GM12878 (cell line): ENCODE data around the gene AGRP. TPM values are rescaled to one million over a fixed set of nuclear protein-coding genes. Genes with fewer than 3 reads are reported as not detected.

Experiments
- BACH1 ChIP-seq: fragments of 450-650 bp; IDR thresholded peaks from 2 replicates; pipeline ENCODE4 v1.6.1; 2017; ENCODE audit warnings: mild to moderate bottlenecking, borderline replicate concordance
- CREB1 ChIP-seq: IDR thresholded peaks from 2 replicates; pipeline ENCODE4 v1.6.1; 2012; ENCODE audit warnings: low read depth, mild to moderate bottlenecking, inconsistent platforms
- CREM ChIP-seq: IDR thresholded peaks from 2 replicates; pipeline ENCODE4 v1.6.1; 2014; ENCODE audit warnings: antibody characterized with exemption, low read depth
- DPF2 ChIP-seq: fragments of 450-650 bp; IDR thresholded peaks from 2 replicates; pipeline ENCODE4 v1.6.1; 2017; ENCODE audit warnings: mild to moderate bottlenecking
- JUNB ChIP-seq: IDR thresholded peaks from 2 replicates; pipeline ENCODE4 v1.6.1; 2016; ENCODE audit warnings: antibody characterized with exemption, mild to moderate bottlenecking
- MXI1 ChIP-seq: fragments of 150-350 bp; IDR thresholded peaks from 2 replicates; pipeline ENCODE4 v1.6.1; 2011; ENCODE audit warnings: low read depth, mild to moderate bottlenecking, inconsistent platforms, low read length, improper control_type of control experiment
- POLR2A ChIP-seq: IDR thresholded peaks from 2 replicates; pipeline ENCODE4 v1.6.1; 2011; ENCODE audit warnings: low read depth, mild to moderate bottlenecking, low read length
- RUNX3 ChIP-seq: IDR thresholded peaks from 2 replicates; pipeline ENCODE4 v1.6.1; 2012; ENCODE audit warnings: low read length, inconsistent platforms
- ZNF217 ChIP-seq: fragments of 450-650 bp; IDR thresholded peaks from 2 replicates; pipeline ENCODE4 v1.6.1; 2017; ENCODE audit warnings: antibody characterized with exemption, mild to moderate bottlenecking
- ZSCAN29 ChIP-seq: fragments of 450-650 bp; IDR thresholded peaks from 2 replicates; pipeline ENCODE4 v1.6.1; 2017; ENCODE audit warnings: mild to moderate bottlenecking, moderate library complexity
- polyA plus RNA-seq, 11 experiments: library from polyadenylated mRNA; depleted of rRNA in 4 of 11; unstranded in 6 of 11; stranded (reverse) in 5 of 11; fragments of >200 nt; fragmentation: Nextera tagmentation in 4 of 11; fragmentation: Illumina TruSeq in 1 of 11; extraction: Ambion mirVana in 4 of 11; extraction: Trizol in 1 of 11; gene quantifications; 1 replicate in 1 of 11; 2 replicates in 10 of 11; pipeline versions ENCODE4 v1.2.1 to v1.2.3, GENCODE V29; 2011 to 2016; ENCODE audit warnings: inconsistent platforms in 2 of 11, missing spikeins in 2 of 11, low read depth in 1 of 11
- total RNA-seq, 4 experiments: library from RNA; depleted of rRNA in 3 of 4; stranded (reverse); fragments of >200 nt in 3 of 4; fragmentation: Illumina TruSeq in 1 of 4; extraction: Trizol in 1 of 4; gene quantifications; 2 replicates each; pipeline versions ENCODE4 v1.2.1 to v1.2.3, GENCODE V29; 2013 to 2021
- TF ChIP-seq, protein P1 (sequence below): IDR thresholded peaks from 2 replicates; pipeline ENCODE4 v1.6.1; 2012; ENCODE audit warnings: improper control_type of control experiment, low read depth, low read length; ENCODE audit not compliant: insufficient replicate concordance
- TF ChIP-seq, protein P2 (sequence below): fragments of 450-650 bp; IDR thresholded peaks from 2 replicates; pipeline ENCODE4 v1.6.1; 2016; ENCODE audit warnings: mild to moderate bottlenecking
- TF ChIP-seq, protein P3 (sequence below): fragments of 450-650 bp; conservative IDR thresholded peaks from 2 replicates; pipeline ENCODE4 v1.6.1; 2017; ENCODE audit warnings: mild to moderate bottlenecking, moderate library complexity
- TF ChIP-seq, protein P4 (sequence below), 3 experiments: IDR thresholded peaks in 2 of 3; conservative IDR thresholded peaks in 1 of 3; 2 replicates each; pipeline ENCODE4 v1.5.1; 2011; ENCODE audit warnings: low read depth in 3 of 3, low read length in 3 of 3, mild to moderate bottlenecking in 3 of 3, control low read depth in 2 of 3, moderate library complexity in 2 of 3, inconsistent platforms in 1 of 3, mixed read lengths in 1 of 3; ENCODE audit not compliant: control insufficient read depth in 2 of 3, insufficient read depth in 1 of 3; ENCODE audit errors: extremely low read depth in 1 of 3
- TF ChIP-seq, protein P5 (sequence below): fragments of 450-650 bp; IDR thresholded peaks from 2 replicates; pipeline ENCODE4 v1.6.1; 2017; ENCODE audit warnings: mild to moderate bottlenecking, low read depth, inconsistent platforms; ENCODE audit not compliant: poor library complexity, severe bottlenecking

Gene AGRP
- total and polyA plus RNA-seq, 10 of the 15 experiments (the other 5 are each of a cell fraction or from before 2014, with no cell fraction given), result 0.16 to 0.75 (median 0.53) TPM; not detected in 6

DNA sequence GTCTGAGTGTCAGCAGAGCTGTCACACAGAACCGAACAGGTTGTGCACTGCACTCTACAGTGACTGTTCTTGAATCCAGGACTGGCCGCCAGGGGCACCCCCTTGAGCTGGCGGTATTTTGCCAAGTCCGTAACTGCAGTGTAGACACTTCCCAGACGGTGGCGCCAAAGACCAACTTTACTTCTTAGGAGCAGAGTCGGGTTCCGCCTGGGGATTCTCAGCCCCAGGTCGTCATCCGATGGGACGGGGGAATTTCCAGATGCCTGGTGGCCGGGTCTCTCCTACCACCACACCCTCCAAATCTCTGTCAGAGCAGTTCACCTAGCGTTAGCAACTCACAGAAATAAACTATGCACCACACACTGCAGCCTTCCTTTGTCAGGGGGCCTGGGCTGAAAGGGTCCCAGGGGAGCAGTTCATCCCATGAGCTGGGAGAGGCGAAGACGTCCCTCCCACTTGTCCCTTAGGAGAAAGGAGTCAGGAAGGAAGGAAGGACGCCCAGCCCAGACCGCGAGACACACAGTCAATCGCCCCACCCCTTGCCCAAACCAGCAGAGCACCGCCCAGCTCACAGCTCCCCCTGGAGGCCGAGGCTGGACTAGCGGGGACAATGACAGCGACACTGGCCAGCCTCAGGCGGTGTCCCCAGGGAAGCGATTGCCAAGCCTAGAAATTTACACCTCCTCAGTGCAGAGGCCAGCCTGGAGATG, 37.9 kb upstream of the AGRP start (continued):
- TF ChIP-seq, protein P1, sequence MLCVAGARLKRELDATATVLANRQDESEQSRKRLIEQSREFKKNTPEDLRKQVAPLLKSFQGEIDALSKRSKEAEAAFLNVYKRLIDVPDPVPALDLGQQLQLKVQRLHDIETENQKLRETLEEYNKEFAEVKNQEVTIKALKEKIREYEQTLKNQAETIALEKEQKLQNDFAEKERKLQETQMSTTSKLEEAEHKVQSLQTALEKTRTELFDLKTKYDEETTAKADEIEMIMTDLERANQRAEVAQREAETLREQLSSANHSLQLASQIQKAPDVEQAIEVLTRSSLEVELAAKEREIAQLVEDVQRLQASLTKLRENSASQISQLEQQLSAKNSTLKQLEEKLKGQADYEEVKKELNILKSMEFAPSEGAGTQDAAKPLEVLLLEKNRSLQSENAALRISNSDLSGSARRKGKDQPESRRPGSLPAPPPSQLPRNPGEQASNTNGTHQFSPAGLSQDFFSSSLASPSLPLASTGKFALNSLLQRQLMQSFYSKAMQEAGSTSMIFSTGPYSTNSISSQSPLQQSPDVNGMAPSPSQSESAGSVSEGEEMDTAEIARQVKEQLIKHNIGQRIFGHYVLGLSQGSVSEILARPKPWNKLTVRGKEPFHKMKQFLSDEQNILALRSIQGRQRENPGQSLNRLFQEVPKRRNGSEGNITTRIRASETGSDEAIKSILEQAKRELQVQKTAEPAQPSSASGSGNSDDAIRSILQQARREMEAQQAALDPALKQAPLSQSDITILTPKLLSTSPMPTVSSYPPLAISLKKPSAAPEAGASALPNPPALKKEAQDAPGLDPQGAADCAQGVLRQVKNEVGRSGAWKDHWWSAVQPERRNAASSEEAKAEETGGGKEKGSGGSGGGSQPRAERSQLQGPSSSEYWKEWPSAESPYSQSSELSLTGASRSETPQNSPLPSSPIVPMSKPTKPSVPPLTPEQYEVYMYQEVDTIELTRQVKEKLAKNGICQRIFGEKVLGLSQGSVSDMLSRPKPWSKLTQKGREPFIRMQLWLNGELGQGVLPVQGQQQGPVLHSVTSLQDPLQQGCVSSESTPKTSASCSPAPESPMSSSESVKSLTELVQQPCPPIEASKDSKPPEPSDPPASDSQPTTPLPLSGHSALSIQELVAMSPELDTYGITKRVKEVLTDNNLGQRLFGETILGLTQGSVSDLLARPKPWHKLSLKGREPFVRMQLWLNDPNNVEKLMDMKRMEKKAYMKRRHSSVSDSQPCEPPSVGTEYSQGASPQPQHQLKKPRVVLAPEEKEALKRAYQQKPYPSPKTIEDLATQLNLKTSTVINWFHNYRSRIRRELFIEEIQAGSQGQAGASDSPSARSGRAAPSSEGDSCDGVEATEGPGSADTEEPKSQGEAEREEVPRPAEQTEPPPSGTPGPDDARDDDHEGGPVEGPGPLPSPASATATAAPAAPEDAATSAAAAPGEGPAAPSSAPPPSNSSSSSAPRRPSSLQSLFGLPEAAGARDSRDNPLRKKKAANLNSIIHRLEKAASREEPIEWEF, result peak; percentile 37
- TF ChIP-seq CREM (peak; percentile 59; the same call in 1 of the 2 replicates), ZNF217 (0 out of 2 replicates have a peak, but pooled peaks have one; percentile 36), BACH1 (0 out of 2 replicates have a peak, but pooled peaks have one; percentile 31), MXI1 (peak; percentile 43; the same call in 1 of the 2 replicates), JUNB (no peak), RUNX3 (peak; percentile 47; the same call in 1 of the 2 replicates), CREB1 (no peak), ZSCAN29 (no peak), DPF2 (peak; percentile 90), POLR2A (peak; percentile 56)
- TF ChIP-seq, protein P2, sequence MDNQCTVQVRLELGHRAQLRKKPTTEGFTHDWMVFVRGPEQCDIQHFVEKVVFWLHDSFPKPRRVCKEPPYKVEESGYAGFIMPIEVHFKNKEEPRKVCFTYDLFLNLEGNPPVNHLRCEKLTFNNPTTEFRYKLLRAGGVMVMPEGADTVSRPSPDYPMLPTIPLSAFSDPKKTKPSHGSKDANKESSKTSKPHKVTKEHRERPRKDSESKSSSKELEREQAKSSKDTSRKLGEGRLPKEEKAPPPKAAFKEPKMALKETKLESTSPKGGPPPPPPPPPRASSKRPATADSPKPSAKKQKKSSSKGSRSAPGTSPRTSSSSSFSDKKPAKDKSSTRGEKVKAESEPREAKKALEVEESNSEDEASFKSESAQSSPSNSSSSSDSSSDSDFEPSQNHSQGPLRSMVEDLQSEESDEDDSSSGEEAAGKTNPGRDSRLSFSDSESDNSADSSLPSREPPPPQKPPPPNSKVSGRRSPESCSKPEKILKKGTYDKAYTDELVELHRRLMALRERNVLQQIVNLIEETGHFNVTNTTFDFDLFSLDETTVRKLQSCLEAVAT, result peak; percentile 68
- TF ChIP-seq, protein P3, sequence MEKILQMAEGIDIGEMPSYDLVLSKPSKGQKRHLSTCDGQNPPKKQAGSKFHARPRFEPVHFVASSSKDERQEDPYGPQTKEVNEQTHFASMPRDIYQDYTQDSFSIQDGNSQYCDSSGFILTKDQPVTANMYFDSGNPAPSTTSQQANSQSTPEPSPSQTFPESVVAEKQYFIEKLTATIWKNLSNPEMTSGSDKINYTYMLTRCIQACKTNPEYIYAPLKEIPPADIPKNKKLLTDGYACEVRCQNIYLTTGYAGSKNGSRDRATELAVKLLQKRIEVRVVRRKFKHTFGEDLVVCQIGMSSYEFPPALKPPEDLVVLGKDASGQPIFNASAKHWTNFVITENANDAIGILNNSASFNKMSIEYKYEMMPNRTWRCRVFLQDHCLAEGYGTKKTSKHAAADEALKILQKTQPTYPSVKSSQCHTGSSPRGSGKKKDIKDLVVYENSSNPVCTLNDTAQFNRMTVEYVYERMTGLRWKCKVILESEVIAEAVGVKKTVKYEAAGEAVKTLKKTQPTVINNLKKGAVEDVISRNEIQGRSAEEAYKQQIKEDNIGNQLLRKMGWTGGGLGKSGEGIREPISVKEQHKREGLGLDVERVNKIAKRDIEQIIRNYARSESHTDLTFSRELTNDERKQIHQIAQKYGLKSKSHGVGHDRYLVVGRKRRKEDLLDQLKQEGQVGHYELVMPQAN, result peak; percentile 74; the same call in 1 of the 2 replicates
- TF ChIP-seq, protein P4, sequence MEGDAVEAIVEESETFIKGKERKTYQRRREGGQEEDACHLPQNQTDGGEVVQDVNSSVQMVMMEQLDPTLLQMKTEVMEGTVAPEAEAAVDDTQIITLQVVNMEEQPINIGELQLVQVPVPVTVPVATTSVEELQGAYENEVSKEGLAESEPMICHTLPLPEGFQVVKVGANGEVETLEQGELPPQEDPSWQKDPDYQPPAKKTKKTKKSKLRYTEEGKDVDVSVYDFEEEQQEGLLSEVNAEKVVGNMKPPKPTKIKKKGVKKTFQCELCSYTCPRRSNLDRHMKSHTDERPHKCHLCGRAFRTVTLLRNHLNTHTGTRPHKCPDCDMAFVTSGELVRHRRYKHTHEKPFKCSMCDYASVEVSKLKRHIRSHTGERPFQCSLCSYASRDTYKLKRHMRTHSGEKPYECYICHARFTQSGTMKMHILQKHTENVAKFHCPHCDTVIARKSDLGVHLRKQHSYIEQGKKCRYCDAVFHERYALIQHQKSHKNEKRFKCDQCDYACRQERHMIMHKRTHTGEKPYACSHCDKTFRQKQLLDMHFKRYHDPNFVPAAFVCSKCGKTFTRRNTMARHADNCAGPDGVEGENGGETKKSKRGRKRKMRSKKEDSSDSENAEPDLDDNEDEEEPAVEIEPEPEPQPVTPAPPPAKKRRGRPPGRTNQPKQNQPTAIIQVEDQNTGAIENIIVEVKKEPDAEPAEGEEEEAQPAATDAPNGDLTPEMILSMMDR (IDR thresholded peaks at IDR 0.05 in 2 of 3, conservative IDR thresholded peaks at IDR 0.05 in 1 of 3; ENCODE audit: control insufficient read depth in 2 of 3, extremely low read depth in 1 of 3, insufficient read depth in 1 of 3, low read depth in 3 of 3, low read length in 3 of 3), result peak; percentile 91 to 100 (median 99); a peak in 5 of 6 replicates
- TF ChIP-seq, protein P5, sequence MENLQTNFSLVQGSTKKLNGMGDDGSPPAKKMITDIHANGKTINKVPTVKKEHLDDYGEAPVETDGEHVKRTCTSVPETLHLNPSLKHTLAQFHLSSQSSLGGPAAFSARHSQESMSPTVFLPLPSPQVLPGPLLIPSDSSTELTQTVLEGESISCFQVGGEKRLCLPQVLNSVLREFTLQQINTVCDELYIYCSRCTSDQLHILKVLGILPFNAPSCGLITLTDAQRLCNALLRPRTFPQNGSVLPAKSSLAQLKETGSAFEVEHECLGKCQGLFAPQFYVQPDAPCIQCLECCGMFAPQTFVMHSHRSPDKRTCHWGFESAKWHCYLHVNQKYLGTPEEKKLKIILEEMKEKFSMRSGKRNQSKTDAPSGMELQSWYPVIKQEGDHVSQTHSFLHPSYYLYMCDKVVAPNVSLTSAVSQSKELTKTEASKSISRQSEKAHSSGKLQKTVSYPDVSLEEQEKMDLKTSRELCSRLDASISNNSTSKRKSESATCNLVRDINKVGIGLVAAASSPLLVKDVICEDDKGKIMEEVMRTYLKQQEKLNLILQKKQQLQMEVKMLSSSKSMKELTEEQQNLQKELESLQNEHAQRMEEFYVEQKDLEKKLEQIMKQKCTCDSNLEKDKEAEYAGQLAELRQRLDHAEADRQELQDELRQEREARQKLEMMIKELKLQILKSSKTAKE, result peak; percentile 87
